GM18505 (cell line): ENCODE results near the gene ARHGAP12.

Experiments
- ATAC-seq: cut with Tn5 transposase; IDR thresholded peaks from one replicate; pipeline ENCODE4 v1.9.1; 2021; ENCODE audit not compliant: unreplicated experiment
- POLR2A ChIP-seq: IDR thresholded peaks from 4 replicates; pipeline ENCODE4 v1.6.1; 2011; ENCODE audit warnings: borderline replicate concordance; ENCODE audit not compliant: insufficient read depth, insufficient read length; ENCODE audit errors: extremely low read depth

The ARHGAP12 gene

GRCh38 chr10:31959461-31960173 is 31.0 kb upstream of the ARHGAP12 start:
- TF ChIP-seq POLR2A, result no peak
- no peak for ATAC-seq

GRCh38 chr10:31958856-31959255 is 30.2 kb upstream of the ARHGAP12 start:
- no peak for TF ChIP-seq POLR2A
- ATAC-seq, result no peak

GRCh38 chr10:31956200-31956946 is 27.7 kb upstream of the ARHGAP12 start:
- ATAC-seq, result no peak
- no peak for TF ChIP-seq POLR2A

- TF ChIP-seq POLR2A, result no peak
- ATAC-seq, result no peak
Measured at GRCh38 chr10:31954410-31955191, 26.0 kb upstream of the ARHGAP12 start.

- ATAC-seq, result no peak
Measured at GRCh38 chr10:31953480-31953879, 24.8 kb upstream of the ARHGAP12 start.

GRCh38 chr10:31953080-31953479 is 24.4 kb upstream of the ARHGAP12 start:
- no peak for TF ChIP-seq POLR2A

More at GRCh38 chr10:31953480-31953879, 24.8 kb upstream of the ARHGAP12 start:
- TF ChIP-seq POLR2A, result no peak

GRCh38 chr10:31952066-31952465 is 23.4 kb upstream of the ARHGAP12 start:
- TF ChIP-seq POLR2A, result no peak
- ATAC-seq, result no peak

More at GRCh38 chr10:31953080-31953479, 24.4 kb upstream of the ARHGAP12 start:
- ATAC-seq, result no peak

- no peak for TF ChIP-seq POLR2A
- ATAC-seq, result no peak
Measured at GRCh38 chr10:31949266-31949665, 20.6 kb upstream of the ARHGAP12 start.

- TF ChIP-seq POLR2A, result no peak
- ATAC-seq, result no peak
Measured at GRCh38 chr10:31948021-31948420, 19.4 kb upstream of the ARHGAP12 start.

GRCh38 chr10:31947144-31947926 is 18.7 kb upstream of the ARHGAP12 start:
- no peak for ATAC-seq
- no peak for TF ChIP-seq POLR2A

- no peak for TF ChIP-seq POLR2A
Measured at GRCh38 chr10:31945392-31945791, 16.8 kb upstream of the ARHGAP12 start.

GRCh38 chr10:31944071-31944433 is 15.4 kb upstream of the ARHGAP12 start:
- TF ChIP-seq POLR2A, result no peak

More at GRCh38 chr10:31945392-31945791, 16.8 kb upstream of the ARHGAP12 start:
- ATAC-seq, result no peak

GRCh38 chr10:31942892-31943291 is 14.3 kb upstream of the ARHGAP12 start:
- ATAC-seq, result no peak
- no peak for TF ChIP-seq POLR2A

More at GRCh38 chr10:31944071-31944433, 15.4 kb upstream of the ARHGAP12 start:
- no peak for ATAC-seq
